PFSK-1 (cell line): ENCODE measurements around the gene DST.

Experiments
- POLR2AphosphoS5 ChIP-seq: IDR thresholded peaks from 2 replicates; pipeline ENCODE4 v1.6.1; 2012; ENCODE audit warnings: low read depth, mild to moderate bottlenecking, control low read depth, low read length, moderate library complexity
- SIN3A ChIP-seq: IDR thresholded peaks from 2 replicates; pipeline ENCODE4 v1.6.1; 2012; ENCODE audit warnings: mild to moderate bottlenecking, low read length, moderate library complexity, borderline replicate concordance; ENCODE audit not compliant: insufficient read depth

DNA sequence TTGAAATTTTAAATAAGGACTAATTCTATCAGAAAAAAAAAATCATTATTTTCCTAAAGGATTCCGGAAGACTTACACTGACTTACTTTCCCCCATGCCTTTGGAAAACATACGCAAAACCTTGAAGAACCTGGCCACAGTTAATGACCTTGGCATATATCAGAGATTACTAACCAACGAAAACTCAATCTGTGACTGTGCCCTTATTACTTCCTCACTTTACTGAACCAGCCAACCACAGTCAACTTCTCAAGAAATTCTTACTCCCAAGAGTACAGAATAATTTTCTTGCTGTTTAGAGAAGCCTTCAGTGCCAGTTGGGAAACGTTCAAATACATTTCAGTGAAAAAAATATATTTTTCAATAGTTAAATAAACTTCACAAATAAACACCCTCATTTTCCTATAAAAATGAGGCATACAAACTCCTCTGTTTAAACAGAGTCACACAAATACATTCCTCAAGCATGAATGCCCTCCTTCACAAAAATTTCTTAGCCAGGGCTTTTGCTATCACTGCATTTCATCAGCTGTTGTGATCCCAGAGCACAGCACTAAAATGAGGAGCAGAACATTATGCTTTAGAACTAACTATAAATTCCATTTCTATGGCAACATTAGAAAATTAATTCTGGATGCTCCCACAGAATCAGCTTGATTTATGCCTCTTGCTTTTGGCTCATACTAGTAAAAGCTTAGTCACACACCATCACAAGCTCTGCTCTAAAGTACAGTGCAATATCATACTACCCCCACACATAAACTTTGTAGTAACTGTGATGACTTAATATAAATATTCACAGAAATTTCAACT is 117.6 kb downstream of the DST start:
- TF ChIP-seq POLR2AphosphoS5 (no peak), SIN3A (no peak)
